Measurements from ENCODE around the gene CLEC12A. TPM values are rescaled to one million over a fixed set of nuclear protein-coding genes. Genes with fewer than 3 reads are reported as not detected.

CLEC12A gene
- total RNA-seq, result 1 to 10 TPM in 2 of 4 donors, under 1 TPM in 1, not detected in 1; 0.82 to 8.3 (median 1.4) TPM
- polyA plus RNA-seq, result 1 to 10 TPM in 2 of 3 donors, not detected in 1; 2.4 to 2.9 TPM

GRCh38 chr12:9971181-9971580, at the start of gene CLEC12A:
Gene CLEC12A (plus strand): TSS chr12:9971409. CDS start chr12:9971597, 188 bp downstream.
- no peaks in the 10 kb centered on the region for H3K27me3 ChIP-seq
- H3K27ac ChIP-seq, result no peak within 1 kb of the TSS
- H3K36me3 ChIP-seq, result no peaks in the 10 kb centered on the region
- H3K9me3 ChIP-seq, result no peaks in the 10 kb centered on the region
- no peak for DNase-seq
- no peak within 1 kb of the TSS for H3K4me3 ChIP-seq
- intact Hi-C loops (cut with DNase I), result no loop called here
- TF ChIP-seq CTCF (IDR thresholded peaks at IDR 0.05), result no peak
- no peak for TF ChIP-seq EP300 (IDR thresholded peaks at IDR 0.05)
- TF ChIP-seq POLR2AphosphoS5 (IDR thresholded peaks at IDR 0.05), result no peak
- TF ChIP-seq POLR2A (IDR thresholded peaks at IDR 0.05), result no peak
- 48 to 61% methylated on average over 1 of the region's 1 CpG for WGBS, 2 donors
- H3K4me1 ChIP-seq, result no peaks in the 10 kb centered on the region

GRCh38 chr12:9922429-9922828, 48.8 kb upstream of the CLEC12A start:
- TF ChIP-seq CTCF (IDR thresholded peaks at IDR 0.05) (no peak), POLR2A (IDR thresholded peaks at IDR 0.05) (no peak), POLR2AphosphoS5 (IDR thresholded peaks at IDR 0.05) (no peak), EP300 (IDR thresholded peaks at IDR 0.05) (no peak)
- Histone ChIP-seq H3K27me3 (no peaks in the 10 kb centered on the region), H3K4me1 (no peaks in the 10 kb centered on the region), H3K9me3 (no peaks in the 10 kb centered on the region), H3K27ac (no peak overlapping the region), H3K4me3 (no peak overlapping the region), H3K36me3 (no peaks in the 10 kb centered on the region)
- WGBS, 2 donors, result 77 to 89% methylated on average over 1 of the region's 1 CpG
- no peak for DNase-seq
- intact Hi-C loops (cut with DNase I), result loop anchor here (10.0 kb wide), 1 partner anchor 108 kb away; no protein-coding TSS in a partner anchor

GRCh38 chr12:9925705-9926393, 45.4 kb upstream of the CLEC12A start:
- TF ChIP-seq EP300 (IDR thresholded peaks at IDR 0.05) (no peak), POLR2AphosphoS5 (IDR thresholded peaks at IDR 0.05) (no peak), CTCF (IDR thresholded peaks at IDR 0.05) (peak in 3 of 4 experiments; percentile 18 to 34 (median 27))
- H3K27me3 ChIP-seq, result no peaks in the 10 kb centered on the region
- no peaks in the 10 kb centered on the region for H3K4me1 ChIP-seq
- H3K9me3 ChIP-seq, result no peaks in the 10 kb centered on the region
- intact Hi-C loops (cut with DNase I), result loop anchor here (2.0 to 10.0 kb wide), 2 partner anchors 111 to 173 kb away; no protein-coding TSS in a partner anchor
- DNase-seq, result no peak
- no peak overlapping the region for H3K27ac ChIP-seq
- WGBS, 2 donors, result 6 to 15% methylated on average over 5 of the region's 5 CpGs
- H3K36me3 ChIP-seq, result no peaks in the 10 kb centered on the region
- no peak overlapping the region for H3K4me3 ChIP-seq

GRCh38 chr12:9926876-9927275, 44.3 kb upstream of the CLEC12A start:
- Histone ChIP-seq H3K9me3 (no peaks in the 10 kb centered on the region), H3K4me3 (no peak overlapping the region), H3K4me1 (no peaks in the 10 kb centered on the region), H3K27ac (no peak overlapping the region), H3K36me3 (no peaks in the 10 kb centered on the region), H3K27me3 (no peaks in the 10 kb centered on the region)
- DNase-seq, result no peak
- TF ChIP-seq POLR2A (IDR thresholded peaks at IDR 0.05), result no peak
- no peak for TF ChIP-seq EP300 (IDR thresholded peaks at IDR 0.05)
- no peak for TF ChIP-seq CTCF (IDR thresholded peaks at IDR 0.05)
- no peak for TF ChIP-seq POLR2AphosphoS5 (IDR thresholded peaks at IDR 0.05)
- WGBS, 2 donors, result 85 to 88% methylated on average over 3 of the region's 3 CpGs
- intact Hi-C loops (cut with DNase I), result loop anchor here (10.0 kb wide), 1 partner anchor 112 kb away; no protein-coding TSS in a partner anchor
